Measurements from ENCODE around the gene COPA. TPM values are rescaled to one million over a fixed set of nuclear protein-coding genes. Genes with fewer than 3 reads are reported as not detected.

The COPA gene
- total RNA-seq, 4 donors from 2014 or later = 118 to 179 (median 155) TPM

- no peak for ATAC-seq (ENCODE audit: low FRiP score)
- no peak for DNase-seq (ENCODE audit: low spot score)
- no peak for TF ChIP-seq CTCF (IDR thresholded peaks at IDR 0.05)
Observed at GRCh38 chr1:160354388-160354985, 11.4 kb upstream of the COPA start.

- no peak for ATAC-seq (ENCODE audit: low FRiP score)
- TF ChIP-seq CTCF (IDR thresholded peaks at IDR 0.05) = no peak
- DNase-seq (ENCODE audit: low spot score) = no peak
Observed at GRCh38 chr1:160353223-160353622, 10.2 kb upstream of the COPA start.

- no peak for DNase-seq (ENCODE audit: low spot score)
- TF ChIP-seq CTCF (IDR thresholded peaks at IDR 0.05) = no peak
- ATAC-seq (ENCODE audit: low FRiP score) = no peak
Observed at GRCh38 chr1:160352555-160352954, 9.5 kb upstream of the COPA start.

- no peak for DNase-seq (ENCODE audit: low spot score)
- TF ChIP-seq CTCF (IDR thresholded peaks at IDR 0.05) = no peak
- ATAC-seq (ENCODE audit: low FRiP score) = no peak
Observed at GRCh38 chr1:160351629-160352028, 8.6 kb upstream of the COPA start.

- DNase-seq (ENCODE audit: low spot score) = no peak
- no peak for ATAC-seq (ENCODE audit: low FRiP score)
- no peak for TF ChIP-seq CTCF (IDR thresholded peaks at IDR 0.05)
Observed at GRCh38 chr1:160346958-160347357, 3.9 kb upstream of the COPA start.

GRCh38 chr1:160346463-160346862 lies 3.4 kb upstream of the COPA start:
- TF ChIP-seq CTCF (IDR thresholded peaks at IDR 0.05) = no peak
- no peak for ATAC-seq (ENCODE audit: low FRiP score)
- no peak for DNase-seq (ENCODE audit: low spot score)

GRCh38 chr1:160344936-160345335 lies 1.9 kb upstream of the COPA start:
- no peak for TF ChIP-seq CTCF (IDR thresholded peaks at IDR 0.05)
- ATAC-seq (ENCODE audit: low FRiP score) (no peak), DNase-seq (ENCODE audit: low spot score) (no peak)
